RWPE1 (cell line): ENCODE data around the gene PPP6R2.

Source experiments
- CTCF ChIA-PET: fragments of 350-600 bp; sonication (Branson Sonifier 250); formaldehyde crosslinking; extraction: SDS; loops from one replicate; lab custom pipeline; 2021; lab: Yijun Ruan, JAX
- POLR2A ChIA-PET: fragments of 400-600 bp; formaldehyde crosslinking; extraction: SDS; loops from one replicate; lab custom pipeline; 2020; ENCODE audit warnings: antibody characterized with exemption; ENCODE audit not compliant: low non-redundant PET; lab: Yijun Ruan, JAX
- DNase-seq: peaks from one replicate; pipeline ENCODE4 v3.0.0; 2012; ENCODE audit warnings: low spot score
- H3K27ac ChIP-seq: fragments of 450-650 bp; 2 replicates; pipeline ENCODE4 v1.5.1; 2017
- CTCF ChIP-seq: fragments of 450-650 bp; conservative IDR thresholded peaks from 2 replicates; pipeline ENCODE4 v1.5.1; 2017; ENCODE audit warnings: low read depth, mild to moderate bottlenecking

PPP6R2 gene

GRCh38 chr22:50305393-50305922, 37.7 kb upstream of the PPP6R2 start:
- no peak for DNase-seq
- H3K27ac ChIP-seq, result peak overlapping the region; percentile 100
- CTCF ChIA-PET, result interaction anchor here (0.8 to 1.1 kb wide), 2 partner anchors 24 to 34 kb away, joined by 3 to 4 read pairs; no protein-coding TSS in a partner anchor
- POLR2A ChIA-PET, result interaction anchor here (0.6 to 1.1 kb wide), 2 partner anchors 11 to 55 kb away, joined by 3 read pairs; no protein-coding TSS in a partner anchor
- no peak for TF ChIP-seq CTCF

GRCh38 chr22:50305923-50306566, 37.1 kb upstream of the PPP6R2 start:
- ChIA-PET CTCF (interaction anchor here (0.8 to 1.1 kb wide), 2 partner anchors 24 to 35 kb away, joined by 3 to 4 read pairs; no protein-coding TSS in a partner anchor), POLR2A (interaction anchor here (0.6 to 1.1 kb wide), 2 partner anchors 12 to 55 kb away, joined by 3 read pairs; no protein-coding TSS in a partner anchor)
- no peak for TF ChIP-seq CTCF
- peak; percentile 94 for DNase-seq
- peak overlapping the region; percentile 100 for H3K27ac ChIP-seq

- peak within 1 kb of the TSS; percentile 100 for H3K27ac ChIP-seq
- TF ChIP-seq CTCF, result no peak
- DNase-seq, result no peak
- ChIA-PET POLR2A (no interaction called here), CTCF (interaction anchor here (0.7 kb wide), 1 partner anchor 19 kb away, joined by 7 read pairs; the partner anchor contains the start of gene DENND6B)
Measured at GRCh38 chr22:50306753-50307749, 36.1 kb upstream of the PPP6R2 start, which contains the start of gene PLXNB2. Gene PLXNB2, minus strand, starts transcription at chr22:50307646. Its CDS starts 17,062 bp downstream, at chr22:50290584.

- DNase-seq, result no peak
- H3K27ac ChIP-seq, result peak overlapping the region; percentile 100
- CTCF ChIA-PET, result no interaction called here
- POLR2A ChIA-PET, result no interaction called here
- TF ChIP-seq CTCF, result no peak
Measured at GRCh38 chr22:50307890-50308596, 35.1 kb upstream of the PPP6R2 start.

GRCh38 chr22:50308597-50308935, 34.6 kb upstream of the PPP6R2 start:
- H3K27ac ChIP-seq, result peak overlapping the region; percentile 100
- DNase-seq, result no peak
- ChIA-PET POLR2A (no interaction called here), CTCF (no interaction called here)
- no peak for TF ChIP-seq CTCF
